GM12864 (cell line): ENCODE measurements around the gene SLC27A2.

Experiments used
- DNase-seq: peaks from one replicate; pipeline ENCODE4 v3.0.0-alpha.2; 2011; ENCODE audit warnings: low read depth
- H3K4me3 ChIP-seq: 2 replicates; pipeline ENCODE4 v1.5.1; 2011; ENCODE audit warnings: mild to moderate bottlenecking, low read depth, low read length, control low read depth
- CTCF ChIP-seq: IDR thresholded peaks from 2 replicates; pipeline ENCODE4 v1.5.1; 2011; ENCODE audit warnings: low read depth, mild to moderate bottlenecking, moderate library complexity, low read length, control low read depth, inconsistent platforms; ENCODE audit errors: missing control alignments

The SLC27A2 gene

GRCh38 chr15:50225938-50226337, 43.9 kb downstream of the SLC27A2 start:
- H3K4me3 ChIP-seq: no peak overlapping the region
- TF ChIP-seq CTCF: no peak
- no peak for DNase-seq

DNA sequence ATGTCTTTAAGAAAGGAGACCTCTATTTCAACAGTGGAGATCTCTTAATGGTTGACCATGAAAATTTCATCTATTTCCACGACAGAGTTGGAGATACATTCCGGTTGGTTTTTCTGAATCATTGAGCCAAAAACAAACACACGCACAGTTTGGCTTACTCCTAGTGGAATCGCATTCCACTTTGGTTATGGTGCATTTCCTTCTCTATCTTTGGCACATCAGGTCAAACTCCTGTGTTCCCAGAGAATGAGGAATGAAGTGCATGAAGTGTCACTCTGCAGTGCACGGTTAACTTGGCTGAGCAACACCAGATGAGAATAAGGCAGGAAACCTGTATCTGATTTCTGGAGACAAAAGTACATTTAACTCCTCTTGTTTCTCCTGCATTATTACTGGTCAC, 45.1 kb downstream of the SLC27A2 start:
- no peak for DNase-seq
- H3K4me3 ChIP-seq: no peak overlapping the region
- no peak for TF ChIP-seq CTCF

GRCh38 chr15:50228866-50229265, 46.9 kb downstream of the SLC27A2 start:
- no peak overlapping the region for H3K4me3 ChIP-seq
- no peak for TF ChIP-seq CTCF

GRCh38 chr15:50229336-50229735, 47.3 kb downstream of the SLC27A2 start:
- no peak for TF ChIP-seq CTCF
- DNase-seq: no peak
- H3K4me3 ChIP-seq: no peak overlapping the region

More at GRCh38 chr15:50228866-50229265, 46.9 kb downstream of the SLC27A2 start:
- DNase-seq: no peak

- TF ChIP-seq CTCF: no peak
- no peak overlapping the region for H3K4me3 ChIP-seq
- no peak for DNase-seq
Observed at GRCh38 chr15:50231761-50232160, 49.8 kb downstream of the SLC27A2 start.

- DNase-seq: no peak
- no peak for TF ChIP-seq CTCF
- no peak overlapping the region for H3K4me3 ChIP-seq
Observed at GRCh38 chr15:50232791-50233190, 50.8 kb downstream of the SLC27A2 start.

GRCh38 chr15:50233192-50233736, 51.3 kb downstream of the SLC27A2 start:
- no peak overlapping the region for H3K4me3 ChIP-seq

More at GRCh38 chr15:50233192-50233736, 51.3 kb downstream of the SLC27A2 start:
- no peak for TF ChIP-seq CTCF
- DNase-seq: no peak
